Epidermal melanocyte (primary cell): ENCODE results near the gene CRB2.
"Not testable (repeated sequence)": the region's sequence is repeated elsewhere in the genome, so short reads cannot be mapped to it uniquely, and the experiment has no call there.

Source experiments
- DNase-seq: peaks from one replicate; pipeline ENCODE4 v3.0.0; 2011; ENCODE audit warnings: low spot score; ENCODE audit not compliant: insufficient read length

CRB2 gene

DNA sequence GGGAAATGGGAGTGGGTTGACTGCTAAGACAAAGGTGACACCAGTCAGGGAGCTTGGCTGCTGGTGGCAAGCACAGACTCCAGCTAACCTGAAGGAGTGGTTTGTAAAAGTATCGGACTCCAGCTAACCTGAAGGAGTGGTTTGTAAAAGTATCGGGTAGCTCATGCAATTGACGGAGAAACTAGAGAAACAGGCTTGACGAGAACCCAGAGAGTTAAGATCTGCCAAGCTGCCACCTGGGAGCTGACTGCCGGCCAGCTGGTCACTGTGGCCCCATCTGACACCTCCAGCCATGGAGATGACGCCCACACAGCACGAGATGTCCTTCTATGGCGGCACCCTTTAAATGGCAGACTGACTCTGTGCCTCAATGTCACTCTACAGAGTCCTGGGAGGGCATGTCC lies 28.3 kb upstream of the CRB2 start:
- no peak for DNase-seq

DNA sequence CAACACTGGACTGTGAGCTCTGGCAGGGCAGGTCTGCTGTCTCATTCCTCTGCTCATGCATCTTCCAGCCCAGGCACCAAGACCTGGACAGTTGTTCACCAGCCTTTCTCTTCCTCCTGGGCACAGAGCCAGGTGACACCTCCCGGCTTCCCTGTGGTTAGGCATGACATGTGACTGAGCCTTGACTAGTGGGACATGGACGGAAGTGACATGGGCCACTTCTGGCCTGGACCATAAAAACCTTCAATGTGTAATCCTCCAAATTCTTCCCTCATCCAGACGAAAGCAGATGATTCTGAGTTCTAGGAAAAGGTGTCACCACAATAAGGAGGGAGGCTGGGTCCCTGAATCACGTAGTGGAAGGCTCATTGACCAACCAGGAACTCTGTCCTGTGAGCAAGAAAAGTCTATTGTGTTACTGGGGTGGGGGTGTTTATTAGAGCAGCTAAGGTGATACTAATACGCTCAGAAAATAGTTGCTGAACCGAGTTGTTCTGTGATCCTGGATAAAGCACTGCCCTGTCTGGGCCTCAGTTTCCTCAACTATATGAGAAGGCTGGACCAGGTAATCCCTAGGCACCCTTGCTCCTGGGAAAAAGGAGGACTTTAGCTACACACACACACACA lies 26.6 kb upstream of the CRB2 start:
- no peak for DNase-seq

DNA sequence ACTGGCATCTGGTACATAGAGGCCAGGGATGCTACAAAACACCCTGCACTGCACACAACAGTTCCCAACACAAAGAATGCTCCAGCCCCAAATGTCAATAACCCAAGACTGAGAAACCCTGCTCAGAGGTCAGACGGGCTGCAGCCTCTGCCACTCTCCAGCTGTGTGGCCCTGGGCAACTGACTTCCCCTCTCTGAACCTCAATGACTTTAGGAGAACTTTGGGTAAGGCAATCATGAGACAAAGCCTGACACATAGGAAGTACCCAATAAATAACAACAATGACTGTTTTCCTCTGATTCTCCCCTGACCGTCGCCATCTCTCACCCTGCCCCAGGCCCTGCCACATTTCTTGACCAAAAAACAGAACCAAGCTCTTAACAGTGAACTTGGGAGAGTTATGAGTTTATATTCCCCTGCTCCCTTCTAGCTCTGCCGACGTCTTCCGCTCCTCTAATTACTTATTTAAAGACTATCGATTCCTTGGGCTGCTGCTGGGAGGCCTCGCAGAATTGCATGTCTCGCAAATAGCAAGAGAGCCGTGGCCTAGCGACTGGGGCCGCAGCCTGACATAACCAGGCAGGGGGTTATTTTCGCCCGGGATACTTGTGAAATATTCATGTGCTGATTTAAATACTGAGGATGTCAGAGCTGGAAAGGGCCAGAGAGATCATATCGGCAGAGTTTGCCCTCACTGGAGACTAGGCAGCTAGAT lies 24.5 kb upstream of the CRB2 start:
- DNase-seq, result no peak

DNA sequence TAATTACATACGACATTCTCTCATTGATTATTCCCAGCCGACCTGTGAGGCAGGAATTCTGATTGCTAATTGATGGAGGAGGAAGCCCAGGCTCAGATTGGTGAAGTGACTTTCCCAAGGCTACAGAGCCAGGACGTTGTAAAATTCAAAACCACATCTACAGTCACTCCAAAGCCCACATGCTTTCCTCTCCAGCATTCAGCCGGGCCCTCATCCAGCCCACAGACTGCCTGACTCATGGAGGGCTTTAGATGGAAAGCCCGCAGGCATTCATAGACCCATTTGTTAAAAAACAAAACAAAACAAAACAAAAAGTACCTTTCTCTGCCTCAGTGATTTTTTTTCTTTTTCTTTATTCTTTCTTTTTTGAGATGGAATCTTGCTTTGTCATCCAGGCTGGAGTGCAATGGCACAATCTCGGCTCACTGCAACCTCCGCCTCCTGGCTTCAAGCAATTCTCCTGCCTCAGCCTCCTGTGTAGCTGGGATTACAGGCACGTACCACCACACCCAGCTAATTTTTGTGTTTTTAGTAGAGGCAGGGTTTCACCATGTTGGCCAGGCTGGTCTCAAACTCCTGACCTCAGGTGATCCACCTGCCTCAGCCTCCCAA lies 22.8 kb upstream of the CRB2 start:
- DNase-seq, result not testable (repeated sequence)

DNA sequence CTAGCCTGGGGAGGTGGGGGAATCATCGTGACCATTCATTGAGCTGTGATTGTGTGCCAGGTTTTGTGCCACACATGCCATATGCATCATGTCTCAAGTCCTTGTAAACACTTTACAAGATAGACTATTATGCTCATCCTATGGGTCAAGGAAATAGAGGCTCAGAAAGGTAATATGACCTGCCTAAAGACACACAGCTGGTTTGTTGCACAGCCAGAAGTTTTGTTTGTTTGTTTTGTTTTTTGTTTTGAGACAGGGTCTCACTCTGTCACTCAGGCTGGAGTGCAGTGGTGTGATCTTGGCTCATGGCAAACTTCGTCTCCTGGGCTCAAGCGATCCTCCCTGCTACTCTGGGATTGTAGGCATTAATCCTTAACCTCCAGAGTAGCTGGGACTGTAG lies 21.4 kb upstream of the CRB2 start:
- no peak for DNase-seq

DNA sequence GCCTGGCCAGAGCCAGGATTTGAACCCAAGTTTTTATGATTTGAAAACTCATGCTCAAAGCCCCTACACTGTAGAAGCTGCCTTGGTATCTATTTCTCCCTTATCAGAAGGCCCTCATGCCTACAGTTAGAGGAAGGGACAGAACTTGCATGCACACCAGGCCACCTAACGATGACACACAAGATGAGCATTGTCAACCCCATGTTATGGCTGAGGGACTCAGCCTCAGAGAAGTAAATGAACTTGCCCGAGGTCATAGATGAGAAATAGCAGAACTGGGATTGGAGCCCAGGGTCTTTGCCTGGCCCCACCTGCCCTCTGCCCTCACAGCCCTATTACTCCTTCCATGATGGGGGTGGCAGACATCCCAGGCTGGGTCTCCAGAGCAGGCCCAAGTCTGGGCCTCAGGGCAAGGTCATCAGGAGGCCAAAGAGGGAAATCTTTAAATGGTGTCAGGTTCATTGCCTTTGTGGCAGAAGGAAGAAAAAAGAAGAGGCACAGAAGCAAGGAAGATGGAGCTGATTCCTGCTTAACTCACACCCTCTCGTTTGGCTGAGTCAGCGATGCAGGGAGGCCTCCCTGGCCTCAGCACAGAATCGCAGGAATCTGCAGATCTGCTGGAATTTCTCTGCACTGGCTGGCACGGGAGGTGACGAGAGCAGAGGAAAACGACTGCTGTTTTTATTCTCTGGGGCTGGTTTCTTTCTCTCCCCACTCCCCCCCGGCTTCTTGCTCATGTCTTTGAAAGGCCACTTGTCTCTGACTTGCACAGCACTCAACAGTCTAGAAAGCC lies 20.6 kb upstream of the CRB2 start:
- DNase-seq, result no peak

DNA sequence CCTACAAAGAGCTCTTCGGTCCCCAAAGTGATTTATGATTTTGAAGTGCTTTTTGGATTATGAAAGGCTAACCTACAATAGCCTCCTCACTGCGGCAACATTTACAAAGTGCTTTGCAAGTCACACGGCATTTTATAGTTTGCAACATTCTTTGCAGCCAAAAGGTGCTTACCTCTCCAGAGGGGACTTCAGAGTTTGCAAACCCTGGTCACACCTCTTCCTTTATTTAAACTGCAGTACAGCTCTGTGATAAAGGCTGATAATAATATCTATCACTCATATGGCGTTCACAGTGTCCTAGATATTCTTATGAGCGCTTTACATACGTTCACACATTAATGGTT lies 20.0 kb upstream of the CRB2 start:
- DNase-seq, result no peak

DNA sequence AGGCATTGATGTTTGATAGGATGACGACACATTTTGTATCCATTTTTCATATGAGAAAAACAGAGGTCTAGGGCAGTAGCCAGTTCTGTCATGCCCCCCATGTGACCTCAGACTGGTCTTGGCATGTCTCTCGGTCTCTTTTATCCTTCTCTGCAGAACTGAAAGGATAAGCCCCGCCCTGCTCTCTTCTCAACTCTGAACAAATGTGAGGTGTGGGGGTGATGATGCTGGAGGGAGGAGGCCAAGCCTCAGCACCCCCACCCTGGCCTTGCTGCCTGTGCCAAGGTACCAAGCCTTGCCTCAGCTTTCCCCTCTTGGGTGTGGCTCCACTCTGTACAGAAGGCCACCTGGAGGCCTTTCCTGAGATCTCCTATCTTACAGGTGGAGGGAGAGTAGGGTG lies 19.5 kb upstream of the CRB2 start:
- DNase-seq, result no peak

DNA sequence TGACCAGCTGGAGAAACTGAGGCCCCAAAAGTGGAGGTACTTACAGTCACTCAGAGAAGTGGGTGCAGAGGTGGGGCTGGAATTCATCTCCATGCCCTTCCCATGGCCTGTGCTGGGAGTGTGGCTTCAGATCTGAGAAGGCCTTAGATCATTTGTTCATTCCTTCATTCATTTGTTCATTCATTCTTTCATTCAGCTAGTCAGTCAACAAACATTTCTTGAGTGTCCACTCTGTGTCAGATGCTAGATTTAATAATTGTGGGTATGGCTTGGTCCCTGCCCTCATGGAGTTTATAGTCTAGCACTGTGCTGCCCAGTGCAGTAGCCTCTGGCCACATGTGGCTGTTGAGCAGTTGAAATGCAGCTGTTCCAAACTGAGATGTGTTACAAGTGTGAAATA lies 19.0 kb upstream of the CRB2 start:
- DNase-seq, result no peak

DNA sequence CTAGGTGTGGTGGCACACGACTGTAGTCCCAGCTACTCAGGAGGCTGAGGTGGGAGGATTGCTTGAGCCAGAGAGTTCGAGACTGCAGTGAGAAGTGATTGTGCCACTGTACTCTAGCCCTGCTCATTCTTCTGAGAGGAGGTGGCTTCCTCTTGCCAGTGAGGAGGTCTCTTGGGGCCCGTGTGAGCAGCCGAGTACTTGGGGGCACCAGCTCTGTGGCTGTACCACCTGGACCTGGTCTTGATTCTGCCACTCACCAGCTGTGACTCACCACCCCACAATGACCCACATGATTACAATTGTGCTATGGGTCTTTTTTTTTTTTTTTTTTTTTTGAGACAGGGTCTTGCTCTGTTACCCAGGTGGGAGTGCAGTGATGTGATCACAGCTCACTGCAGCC lies 18.0 kb upstream of the CRB2 start:
- DNase-seq, result no peak

DNA sequence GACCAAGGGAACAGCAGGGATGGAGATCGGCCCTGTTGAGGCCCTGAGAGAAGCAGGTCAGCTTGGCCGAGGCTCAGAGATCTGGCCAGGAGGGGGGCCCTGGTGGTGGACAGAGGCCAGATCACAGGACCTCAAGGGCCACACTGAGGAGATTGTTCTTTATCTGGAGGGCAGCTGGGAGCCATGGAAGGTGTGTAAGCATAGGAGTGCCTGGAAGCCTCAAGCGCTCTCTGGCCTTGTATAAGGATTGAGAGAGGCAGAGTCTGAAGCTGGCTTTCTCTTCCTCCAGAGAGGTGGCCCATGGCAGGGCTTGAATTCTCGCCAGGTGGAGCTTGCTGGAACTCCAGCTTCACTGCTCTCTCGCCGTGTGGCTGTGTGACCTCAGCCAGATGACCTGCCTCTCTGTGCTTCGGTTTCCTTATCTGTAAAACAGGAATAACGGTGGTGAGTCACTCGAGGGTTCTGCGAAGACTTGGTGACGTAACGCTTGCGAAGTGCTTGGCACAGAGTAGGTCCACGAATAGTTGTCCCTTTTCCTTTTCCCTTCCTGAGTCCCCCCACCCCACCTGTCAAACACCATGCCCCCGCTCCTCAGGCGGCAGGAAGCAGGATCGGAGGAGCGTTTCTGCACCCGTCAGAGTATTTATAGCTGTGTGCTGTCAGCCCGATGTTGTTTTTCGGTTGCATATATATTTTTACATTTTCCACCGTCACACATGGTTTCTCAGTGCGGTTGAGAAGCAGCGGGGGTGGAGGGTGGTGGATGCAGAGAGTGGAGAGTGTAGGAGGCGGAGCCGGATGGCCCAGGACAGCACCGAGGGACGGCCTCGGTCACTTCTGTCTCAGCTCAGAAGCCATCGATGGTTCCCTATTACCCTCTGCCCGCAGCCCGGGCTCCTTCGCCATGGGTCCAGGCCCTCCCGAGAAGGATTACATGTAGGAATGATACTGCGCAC lies 17.0 kb upstream of the CRB2 start:
- DNase-seq, result no peak

DNA sequence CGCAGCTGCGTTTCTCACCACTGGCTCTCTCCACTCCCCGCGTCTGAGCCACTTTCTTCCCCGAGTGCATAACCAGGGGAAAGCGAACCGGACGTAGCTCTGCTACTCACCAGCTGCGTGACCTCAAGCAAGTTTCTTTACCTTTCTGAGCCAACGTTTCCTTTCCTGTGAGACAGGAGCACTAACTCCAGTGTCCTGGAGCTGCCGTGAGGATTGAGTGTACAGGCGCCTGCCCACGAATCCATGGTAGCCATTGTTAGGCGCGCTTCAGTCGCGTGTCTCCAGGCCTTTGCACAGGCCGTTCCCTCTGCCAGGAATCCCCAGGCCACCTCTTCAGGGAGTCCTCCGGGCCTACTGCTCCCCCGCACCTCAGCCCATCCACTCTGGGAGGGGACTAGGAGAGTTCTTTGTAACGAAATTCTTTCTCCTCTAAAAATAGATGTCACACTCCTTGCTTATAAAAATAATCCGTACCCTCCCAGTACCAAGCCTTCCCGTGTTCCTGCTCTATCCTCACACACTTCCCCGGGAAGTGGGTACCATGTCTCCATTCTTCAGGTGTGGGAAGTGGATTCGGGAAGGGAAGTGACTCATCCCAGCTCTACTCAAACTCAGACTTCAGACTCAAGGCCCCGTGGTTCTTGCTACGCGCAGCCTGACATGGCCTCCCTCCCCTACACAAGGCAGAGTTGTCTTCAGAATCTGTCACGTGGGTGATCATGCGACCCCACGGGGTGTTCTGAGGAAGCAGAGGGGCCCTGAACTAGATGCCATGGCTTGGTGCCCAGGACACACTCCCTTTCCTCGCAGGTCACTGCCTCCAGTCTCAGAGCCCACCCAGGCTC lies 16.1 kb upstream of the CRB2 start:
- DNase-seq, result no peak

DNA sequence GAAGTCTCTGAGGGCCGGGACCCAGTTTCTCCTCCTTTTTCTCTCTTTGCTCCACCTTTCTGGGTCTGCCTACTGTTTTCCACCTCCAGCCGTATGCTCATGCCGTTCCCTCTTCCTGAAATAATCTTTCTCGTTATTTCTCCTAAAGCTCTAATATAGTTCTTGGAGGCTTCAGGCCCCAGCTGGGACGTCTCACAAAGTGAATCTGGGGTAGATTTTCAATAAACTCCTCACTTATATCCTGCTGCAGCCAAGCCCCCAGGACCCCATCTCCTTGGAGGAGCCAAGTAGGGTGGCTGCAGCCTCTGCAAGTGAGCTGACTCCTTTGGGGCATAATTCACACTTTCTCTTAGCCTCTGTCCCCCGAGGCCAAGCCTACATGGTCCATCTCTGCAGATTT lies 14.2 kb upstream of the CRB2 start:
- no peak for DNase-seq

DNA sequence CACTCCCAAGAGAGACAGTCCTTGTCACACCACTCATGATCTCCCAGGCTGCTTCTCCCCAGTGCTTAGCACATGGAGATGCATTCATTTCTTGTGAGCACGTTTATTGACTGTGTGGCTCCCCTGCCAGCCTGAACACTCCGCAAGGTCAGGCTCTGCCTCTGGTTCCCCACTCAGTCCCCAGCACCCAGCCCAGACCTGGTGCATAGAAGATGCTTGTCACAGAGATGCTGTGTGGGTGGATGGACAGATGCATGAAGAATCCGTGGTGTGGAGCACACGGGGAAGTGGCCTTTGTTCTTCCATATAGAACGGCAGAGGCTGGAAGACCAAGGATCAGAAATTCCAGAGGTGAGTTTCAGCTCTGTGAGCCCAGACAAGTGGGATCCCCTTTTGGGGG lies 13.8 kb upstream of the CRB2 start:
- DNase-seq, result no peak

DNA sequence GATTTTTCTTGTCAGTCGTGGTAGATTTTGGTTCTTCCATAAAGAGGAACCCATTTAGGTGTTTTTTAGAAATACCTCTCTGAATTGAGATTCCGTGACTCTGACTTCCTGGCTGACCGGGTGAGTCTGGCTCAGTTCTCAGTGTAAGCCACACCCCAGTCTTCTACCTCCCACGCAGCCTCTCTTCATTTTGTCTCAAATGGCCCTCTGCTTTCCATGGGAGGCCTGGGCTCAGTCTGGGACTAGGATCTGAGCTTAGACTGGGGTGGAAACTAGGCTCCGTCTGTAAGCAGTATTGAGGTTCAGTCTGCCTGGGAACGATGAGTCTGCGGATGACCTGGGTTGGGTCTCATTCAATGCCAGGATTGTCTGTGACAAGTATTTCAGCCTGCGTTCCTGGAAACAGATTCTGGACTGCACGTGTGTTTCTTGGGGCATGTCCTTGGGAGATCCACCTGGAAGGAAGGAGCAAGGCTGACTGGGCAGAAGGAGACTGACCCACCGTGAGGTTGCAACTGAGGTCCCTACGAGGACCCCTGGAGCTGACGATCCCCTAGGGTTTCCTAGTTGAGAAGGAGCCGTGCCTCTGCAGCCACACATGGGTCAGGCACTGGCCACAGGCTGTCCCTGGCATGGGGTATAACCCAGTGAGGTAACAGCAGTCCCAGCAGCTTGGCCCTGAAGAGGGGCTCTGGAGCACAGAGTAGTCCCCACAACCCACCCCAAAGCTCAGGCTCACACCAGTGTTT lies 12.4 kb upstream of the CRB2 start:
- DNase-seq, result no peak

DNA sequence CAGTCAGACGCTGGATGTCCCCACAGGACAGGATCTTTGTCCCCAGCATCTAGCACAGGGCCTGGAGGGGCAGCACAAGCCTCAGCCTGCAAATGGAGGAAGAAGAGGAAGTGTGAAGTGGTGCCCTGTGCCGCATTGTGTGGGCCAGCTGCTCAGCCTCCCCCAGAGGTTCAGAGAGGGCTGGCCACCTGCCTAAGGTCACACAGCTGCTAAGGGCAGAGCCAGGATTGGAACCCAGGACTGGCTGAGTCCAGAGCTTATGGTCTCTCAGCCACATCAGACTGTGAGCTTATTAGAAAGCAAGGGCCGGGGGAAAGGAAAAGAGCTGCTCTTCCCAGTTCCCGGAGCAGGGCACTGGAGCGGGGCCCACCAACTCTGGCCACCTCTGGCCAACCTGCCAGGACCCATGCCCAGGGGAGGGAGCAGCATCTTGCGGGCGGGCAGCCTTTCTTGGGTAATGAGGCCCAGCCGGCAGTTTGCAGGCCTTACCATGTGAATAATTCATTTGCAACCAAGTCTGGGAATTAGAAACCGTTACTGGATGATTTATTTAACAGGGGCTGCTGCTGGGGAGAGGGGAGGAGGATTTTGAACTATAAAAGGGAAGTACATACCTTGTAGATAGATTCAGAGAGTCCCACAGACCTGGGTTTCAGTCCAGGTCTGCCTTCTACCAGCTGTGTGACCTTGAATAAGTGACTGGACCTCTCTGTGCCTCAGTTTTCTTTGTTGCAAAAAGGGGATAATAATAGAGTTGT lies 11.6 kb upstream of the CRB2 start:
- DNase-seq, result no peak

DNA sequence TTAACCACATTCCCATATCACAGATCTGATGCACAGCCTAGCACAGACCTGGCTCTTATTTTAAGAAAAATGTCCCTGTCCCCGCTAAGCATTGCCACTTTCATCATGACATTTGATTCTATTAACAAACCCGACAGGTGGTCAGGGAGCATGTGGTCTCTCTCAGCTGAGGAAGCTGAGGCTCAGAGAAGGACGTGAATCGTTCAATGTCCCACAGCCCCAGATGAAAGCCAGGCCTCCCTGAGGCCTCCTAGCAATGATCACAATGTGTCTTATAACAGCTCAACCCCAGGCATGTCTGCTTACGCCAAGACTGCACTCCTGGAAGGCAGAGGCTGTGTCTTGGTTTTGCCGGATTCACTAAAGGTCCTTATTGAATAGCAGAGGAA lies 10.4 kb upstream of the CRB2 start:
- DNase-seq, result no peak

DNA sequence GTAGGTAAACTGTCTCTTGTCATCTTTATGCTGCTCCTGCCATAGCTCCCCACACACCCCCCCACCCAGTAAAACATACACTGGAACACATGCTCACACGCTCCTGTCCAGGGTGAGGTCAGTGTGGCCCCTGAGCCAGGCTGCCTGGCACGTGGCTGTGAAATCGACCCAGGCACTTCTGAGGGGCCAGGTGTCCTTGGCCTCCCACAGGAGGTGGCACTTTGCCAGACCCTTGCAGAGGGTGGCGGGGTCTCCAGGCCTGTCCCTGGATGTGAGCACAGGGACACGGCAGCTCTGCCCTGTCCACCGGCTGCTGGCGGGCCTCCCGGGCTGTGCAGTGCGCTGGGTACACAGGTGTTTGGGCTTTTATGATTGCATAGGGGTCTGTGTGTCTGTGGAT lies 10.0 kb upstream of the CRB2 start:
- DNase-seq, result no peak

DNA sequence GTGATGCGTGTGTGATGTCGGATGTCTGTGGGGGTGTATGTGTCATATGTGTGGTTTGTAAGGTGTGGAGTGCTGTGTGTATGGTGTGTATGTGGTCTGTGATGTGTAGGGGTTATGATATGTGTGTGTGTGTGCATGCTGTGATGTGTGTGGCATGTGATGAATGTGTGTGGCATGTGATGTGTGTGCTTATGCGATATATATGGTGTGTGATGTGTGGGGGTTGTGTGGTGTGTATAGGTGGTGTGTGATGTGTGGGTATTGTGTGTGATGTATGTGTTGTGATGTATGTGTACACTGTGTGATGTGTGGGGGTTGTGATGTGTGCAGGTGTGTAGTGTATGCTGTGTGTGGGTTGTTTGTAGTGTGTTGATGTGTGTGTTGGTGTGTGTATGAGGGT lies 9.2 kb upstream of the CRB2 start:
- DNase-seq, result no peak
